NCI-H345 treated with DMSO at 0.1 percent for 48 hours (cell line): ENCODE results near the gene GORASP2.

Experiments used
- DNase-seq: peaks from one replicate; lab custom pipeline; 2025; ENCODE audit not compliant: unreplicated experiment; lab: John Stamatoyannopoulos, UW

Gene GORASP2

DNA sequence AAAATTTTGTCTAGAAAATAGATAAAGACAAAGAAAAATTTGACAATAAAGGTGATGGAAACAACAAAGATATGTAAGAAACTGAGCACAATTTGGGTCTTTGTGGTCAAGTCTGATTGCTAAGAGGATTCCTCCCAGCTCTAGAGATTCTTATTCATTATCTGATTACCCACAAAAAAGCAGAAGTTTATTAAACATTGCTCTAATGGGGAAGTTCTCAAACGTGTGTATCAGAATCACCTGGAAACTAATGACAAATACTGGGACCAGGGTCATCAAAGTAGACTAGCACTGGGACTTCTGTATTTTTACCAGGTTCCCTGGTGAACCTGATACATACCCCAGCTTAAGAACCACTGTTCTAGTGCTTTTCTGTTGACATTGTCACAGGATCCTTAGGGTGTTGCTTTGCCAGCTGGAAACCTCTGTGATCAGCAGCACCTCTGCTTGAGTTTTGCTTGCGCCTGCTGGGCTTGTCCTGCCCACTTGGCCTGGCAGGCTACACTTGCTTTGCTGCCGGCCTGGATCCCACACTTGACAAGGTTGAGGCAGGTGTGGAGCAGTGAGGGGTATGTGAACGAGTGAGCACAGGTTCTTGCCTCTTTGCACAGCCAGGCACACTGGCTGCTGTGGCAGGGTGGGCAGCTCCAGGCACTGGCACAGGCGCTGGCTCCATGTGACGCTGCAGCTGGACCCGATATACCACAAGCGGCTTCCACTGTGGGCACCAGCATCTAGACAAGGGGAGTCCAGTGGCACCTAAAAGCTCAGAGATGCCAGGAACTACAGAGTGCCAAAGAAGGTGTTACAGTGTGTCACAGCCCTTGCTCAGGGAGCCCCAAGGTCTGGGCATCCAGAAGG, 6.2 kb upstream of the GORASP2 start:
- DNase-seq, result peak; percentile 1

DNA sequence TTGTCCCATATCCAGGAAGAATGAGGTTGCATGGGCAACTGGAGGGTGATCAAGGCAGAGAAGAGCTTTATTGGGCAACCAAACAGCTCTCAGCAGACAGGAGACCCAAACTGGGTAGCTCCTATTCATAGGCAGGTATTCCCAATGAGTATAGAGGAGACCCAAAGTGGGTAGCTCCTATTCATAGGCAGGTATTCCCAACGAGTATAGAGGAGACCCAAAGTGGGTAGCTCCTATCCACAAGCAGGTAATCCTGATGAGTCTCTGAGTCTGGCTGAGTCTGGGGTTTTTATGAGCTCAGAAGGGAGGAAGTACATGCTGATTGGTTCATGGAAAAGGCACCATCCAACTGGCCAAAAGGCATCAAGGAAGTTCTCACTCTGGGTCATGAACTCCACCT, 5.3 kb upstream of the GORASP2 start:
- no peak for DNase-seq

GRCh38 chr2:170924969-170925368, 4.1 kb upstream of the GORASP2 start:
- DNase-seq, result no peak

- no peak for DNase-seq
Observed at GRCh38 chr2:170925923-170926322, 3.1 kb upstream of the GORASP2 start.

DNA sequence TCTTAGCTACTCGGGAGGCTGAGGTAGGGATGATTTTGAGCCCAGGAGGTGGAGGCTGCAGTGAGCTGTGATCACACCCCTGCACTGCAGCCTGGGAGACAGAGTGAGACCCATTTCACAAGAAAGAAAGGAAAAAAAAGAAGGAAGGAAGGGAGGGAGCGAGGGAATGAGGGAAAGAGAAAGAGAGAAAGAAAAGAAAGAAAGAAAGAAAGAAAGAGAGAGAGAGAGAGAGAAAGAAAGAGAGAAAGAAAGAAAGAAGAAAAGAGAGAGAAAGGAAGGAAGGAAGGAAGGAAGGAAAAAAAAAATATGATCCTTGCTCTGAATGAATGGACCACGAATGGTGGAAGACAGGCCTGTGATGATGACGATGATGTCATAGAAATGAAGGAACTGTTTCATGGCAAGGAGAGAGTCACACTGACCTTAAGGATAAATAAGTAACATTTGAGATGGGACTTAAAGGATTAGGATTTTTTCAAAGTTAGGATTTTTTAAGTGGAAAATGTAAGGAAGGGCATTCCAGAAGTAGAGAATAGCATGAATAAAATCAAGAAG, 2.2 kb upstream of the GORASP2 start:
- DNase-seq, result no peak

DNA sequence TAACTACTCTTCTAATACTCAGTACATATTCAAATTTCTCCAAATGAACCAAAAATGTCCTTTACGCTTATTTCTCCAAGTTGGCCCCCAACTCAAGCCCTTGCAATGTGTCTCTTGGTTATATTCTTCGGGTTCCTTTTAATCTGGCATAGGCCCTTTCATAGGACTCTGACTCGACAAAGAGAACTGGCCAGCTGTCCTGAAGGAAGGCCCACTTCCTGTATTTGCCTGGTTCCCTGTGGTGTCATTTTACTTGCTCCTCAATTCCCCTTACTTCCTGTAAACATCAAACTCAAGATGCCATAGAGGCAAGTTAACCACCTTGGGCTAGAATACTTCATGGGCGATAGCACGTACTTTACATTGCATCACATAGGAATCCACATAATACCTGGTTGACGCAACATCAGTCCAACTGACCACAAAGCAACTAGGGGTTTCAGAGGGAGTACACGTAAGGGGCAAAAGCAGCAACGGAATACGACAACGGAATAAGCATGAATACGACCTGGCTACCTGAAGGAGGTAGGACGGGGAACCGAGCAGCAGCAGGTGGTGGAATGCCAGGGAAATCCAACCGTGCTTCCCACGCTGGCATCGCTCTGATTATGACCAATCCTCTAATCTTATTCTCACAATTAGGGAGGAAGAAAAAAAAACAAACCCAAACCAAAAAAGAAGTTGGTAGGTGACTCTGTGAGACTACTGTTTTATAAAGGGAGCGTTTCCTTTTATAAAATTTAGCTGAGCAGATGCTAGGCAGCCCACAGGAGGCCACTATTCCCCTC, 823 bp upstream of the GORASP2 start:
- DNase-seq, result no peak

- peak; percentile 28 for DNase-seq
Observed at GRCh38 chr2:170929686-170930050, 615 bp downstream of the GORASP2 start.

DNA sequence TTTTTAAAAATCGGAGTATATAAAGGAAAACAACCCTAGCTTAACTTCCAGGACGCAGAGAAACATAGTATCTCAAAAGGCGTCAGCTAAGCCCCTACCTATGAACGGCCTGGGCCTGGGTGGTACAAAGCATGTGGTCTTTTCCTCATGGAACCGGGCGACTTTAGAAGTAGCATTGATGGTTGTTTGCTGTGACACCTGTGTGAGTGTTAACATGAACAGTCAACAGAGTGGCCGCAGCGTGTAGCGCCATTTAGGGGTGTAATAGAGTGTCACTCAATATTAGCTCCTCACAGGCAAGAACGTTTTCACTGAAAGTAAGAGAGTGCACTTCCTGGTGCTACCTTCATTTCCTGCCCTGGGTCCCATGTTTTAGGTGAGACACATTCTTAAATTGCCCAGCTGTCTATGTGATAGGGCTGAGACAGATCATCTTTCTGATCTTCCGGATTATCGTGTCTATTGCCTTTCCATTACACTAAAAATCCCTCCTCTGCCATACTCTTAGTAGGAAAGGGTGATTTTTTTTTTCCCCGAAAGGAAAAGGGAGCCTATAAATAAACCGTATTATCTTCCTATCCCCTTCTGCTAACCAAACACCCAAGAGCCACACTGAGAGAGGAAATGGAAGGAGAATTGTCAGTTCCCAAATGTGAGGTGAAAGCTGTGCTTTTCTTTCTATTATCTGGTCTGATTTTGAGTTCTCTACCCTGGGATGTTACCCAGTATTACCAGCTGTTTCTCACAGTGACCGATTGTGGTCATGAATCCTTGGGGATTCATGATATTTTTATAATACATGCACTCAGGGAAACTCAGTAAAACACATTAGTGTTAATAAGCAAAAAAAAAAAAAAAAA, 1.3 kb downstream of the GORASP2 start:
- peak; percentile 28 for DNase-seq

DNA sequence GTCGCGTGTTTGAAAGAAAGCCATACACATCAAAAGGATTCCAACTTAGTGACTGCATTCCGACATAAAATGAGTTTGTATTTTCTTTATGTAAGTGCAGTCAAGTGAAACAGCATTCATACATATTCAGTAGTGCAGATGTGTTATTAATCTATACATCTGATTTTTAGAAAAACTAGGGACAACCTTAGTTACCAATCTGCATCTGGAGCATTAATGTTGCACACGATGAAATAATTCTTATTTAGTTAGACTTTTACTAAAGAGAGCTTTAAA, 1.9 kb downstream of the GORASP2 start:
- no peak for DNase-seq

DNA sequence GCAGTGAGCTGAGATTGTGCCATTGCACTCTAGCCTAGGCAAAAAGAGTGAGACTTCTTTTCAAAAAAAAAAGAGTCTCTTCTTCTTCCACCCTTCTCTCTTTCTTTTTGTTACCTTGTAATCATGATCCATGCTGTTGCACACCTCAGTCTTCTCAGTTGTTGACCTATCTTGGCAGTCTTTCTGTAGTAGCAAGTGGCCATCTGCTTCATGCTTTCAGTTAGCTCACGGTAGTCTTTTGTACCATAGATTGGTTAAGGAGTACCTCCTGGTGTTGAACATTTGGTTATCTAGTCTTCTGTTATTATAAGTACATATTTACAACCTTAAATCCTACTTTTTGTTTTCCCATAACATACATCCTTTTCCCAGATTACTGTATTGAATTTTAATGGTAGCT, 3.1 kb downstream of the GORASP2 start:
- no peak for DNase-seq

- DNase-seq, result no peak
Observed at GRCh38 chr2:170932948-170933347, 3.9 kb downstream of the GORASP2 start.

GRCh38 chr2:170937709-170938379, 8.8 kb downstream of the GORASP2 start:
- no peak for DNase-seq

- DNase-seq, result no peak
Observed at GRCh38 chr2:170940066-170940465, 11.0 kb downstream of the GORASP2 start.

- no peak for DNase-seq
Observed at GRCh38 chr2:170942615-170943014, 13.6 kb downstream of the GORASP2 start.

DNA sequence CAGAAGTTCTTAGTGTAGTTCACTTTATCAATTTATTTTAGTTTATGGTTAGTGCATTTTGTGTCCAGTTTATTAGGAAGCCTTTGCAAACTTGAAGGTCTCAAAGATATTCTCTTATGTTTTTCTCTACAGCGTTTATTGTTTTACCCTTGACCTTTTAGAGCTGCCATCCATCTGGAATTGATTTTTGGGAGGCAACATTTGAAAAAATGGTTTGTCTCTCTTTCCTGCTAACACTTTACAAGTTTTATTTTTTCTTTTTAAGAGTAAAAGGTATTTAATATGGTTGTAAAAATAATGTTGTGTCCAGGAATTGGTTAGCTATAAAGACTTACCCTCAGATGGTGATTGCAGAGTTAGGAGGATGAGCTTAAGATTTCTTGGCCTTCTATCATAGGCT, 14.0 kb downstream of the GORASP2 start:
- DNase-seq, result no peak

- no peak for DNase-seq
Observed at GRCh38 chr2:170943596-170943995, 14.5 kb downstream of the GORASP2 start.

- DNase-seq, result no peak
Observed at GRCh38 chr2:170944545-170944944, 15.5 kb downstream of the GORASP2 start.

GRCh38 chr2:170949415-170949814, 20.4 kb downstream of the GORASP2 start:
- DNase-seq, result no peak

DNA sequence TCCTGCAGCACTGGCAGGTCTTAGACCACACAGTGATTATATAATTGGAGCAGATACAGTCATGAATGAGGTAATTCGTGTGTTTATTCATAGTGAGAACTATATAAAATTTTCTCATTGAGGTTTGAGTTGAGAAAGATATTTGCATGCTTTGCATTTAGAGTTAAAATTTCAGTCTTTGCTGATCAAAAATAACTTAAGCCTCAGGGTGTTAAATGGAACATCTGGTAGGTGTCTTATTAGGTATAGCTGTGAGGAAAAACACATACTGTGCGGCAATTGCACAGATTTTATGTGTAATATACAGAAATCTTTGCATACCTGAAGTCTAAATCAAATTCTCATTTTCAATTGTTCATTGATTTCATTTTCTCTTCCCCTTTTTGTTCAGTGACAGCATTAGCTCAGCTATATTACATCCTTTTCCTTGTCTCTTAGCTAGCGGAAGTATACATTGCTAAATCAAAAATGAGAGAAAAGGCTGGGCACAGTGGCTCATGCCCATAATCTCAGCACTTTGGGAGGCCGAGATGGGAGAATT, 21.2 kb downstream of the GORASP2 start:
- DNase-seq, result no peak

DNA sequence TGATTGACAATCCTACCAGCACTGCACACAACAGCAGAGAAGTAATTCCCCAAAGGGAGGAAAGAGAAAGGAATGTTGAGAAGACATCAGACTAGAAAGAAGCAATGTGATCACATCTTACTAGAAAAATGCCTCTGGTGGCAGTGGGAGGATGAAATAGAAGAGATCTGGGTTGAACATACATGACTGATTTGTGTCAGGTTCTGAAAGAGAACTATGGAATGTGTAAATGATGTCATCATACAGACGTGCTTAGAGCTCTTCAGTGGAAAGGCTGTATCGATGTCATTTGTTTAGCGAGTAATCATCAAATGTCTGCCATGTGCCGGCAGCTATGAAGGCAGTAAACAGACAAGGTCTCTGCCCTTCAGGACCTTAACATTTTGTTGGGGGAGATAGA, 24.9 kb downstream of the GORASP2 start:
- no peak for DNase-seq

- no peak for DNase-seq
Observed at GRCh38 chr2:170963386-170963785, 34.3 kb downstream of the GORASP2 start.
